GM21528 (cell line): ENCODE measurements around the gene TEP1.

Source experiments
- ATAC-seq: cut with Tn5 transposase; IDR thresholded peaks from one replicate; pipeline ENCODE4 v1.9.1; 2021; ENCODE audit warnings: mild to moderate bottlenecking, moderate library complexity; ENCODE audit not compliant: unreplicated experiment, low FRiP score

Gene TEP1

DNA sequence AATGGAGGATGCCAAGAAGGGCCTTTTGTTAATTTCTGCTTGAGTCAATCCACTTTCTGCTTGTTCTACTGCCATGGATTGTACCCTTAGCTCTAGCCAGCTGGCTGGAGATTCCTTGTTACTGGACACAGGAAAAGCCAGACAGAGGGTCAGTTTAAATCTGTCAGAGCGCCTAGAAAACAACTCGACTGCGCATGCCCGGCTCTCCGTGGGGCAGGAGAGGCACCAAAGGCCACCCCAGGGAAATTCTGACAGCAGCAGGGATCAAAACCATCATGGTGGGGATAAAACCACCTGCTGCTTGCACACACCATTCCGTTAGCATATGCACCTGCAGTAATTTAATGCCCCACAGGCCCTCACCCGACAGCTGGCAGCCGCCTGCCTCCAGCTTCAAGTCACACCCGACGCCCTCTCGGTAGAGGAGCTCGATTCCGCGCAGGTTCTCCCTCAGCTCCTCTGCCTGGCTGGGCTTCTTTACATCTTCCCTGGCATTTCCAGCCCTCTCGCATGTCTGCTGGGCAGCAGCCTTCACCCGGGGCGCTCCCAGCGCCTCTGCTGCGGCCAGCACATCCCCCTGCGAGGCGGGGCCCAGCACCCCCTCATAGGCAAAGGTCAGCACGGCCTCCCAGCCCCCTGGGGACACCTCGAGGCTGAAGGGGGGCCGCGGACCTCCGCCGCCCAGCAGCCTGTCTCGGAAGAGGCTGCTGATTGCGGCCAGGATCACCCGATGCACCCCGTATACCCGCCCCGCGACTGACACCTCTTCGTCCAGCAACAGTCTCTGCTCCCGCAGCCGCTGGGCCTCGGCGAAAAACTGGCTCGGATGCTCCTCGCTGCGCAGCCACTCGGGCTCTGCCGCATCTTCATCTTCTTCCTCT is 21.6 kb upstream of the TEP1 start:
- no peak for ATAC-seq

DNA sequence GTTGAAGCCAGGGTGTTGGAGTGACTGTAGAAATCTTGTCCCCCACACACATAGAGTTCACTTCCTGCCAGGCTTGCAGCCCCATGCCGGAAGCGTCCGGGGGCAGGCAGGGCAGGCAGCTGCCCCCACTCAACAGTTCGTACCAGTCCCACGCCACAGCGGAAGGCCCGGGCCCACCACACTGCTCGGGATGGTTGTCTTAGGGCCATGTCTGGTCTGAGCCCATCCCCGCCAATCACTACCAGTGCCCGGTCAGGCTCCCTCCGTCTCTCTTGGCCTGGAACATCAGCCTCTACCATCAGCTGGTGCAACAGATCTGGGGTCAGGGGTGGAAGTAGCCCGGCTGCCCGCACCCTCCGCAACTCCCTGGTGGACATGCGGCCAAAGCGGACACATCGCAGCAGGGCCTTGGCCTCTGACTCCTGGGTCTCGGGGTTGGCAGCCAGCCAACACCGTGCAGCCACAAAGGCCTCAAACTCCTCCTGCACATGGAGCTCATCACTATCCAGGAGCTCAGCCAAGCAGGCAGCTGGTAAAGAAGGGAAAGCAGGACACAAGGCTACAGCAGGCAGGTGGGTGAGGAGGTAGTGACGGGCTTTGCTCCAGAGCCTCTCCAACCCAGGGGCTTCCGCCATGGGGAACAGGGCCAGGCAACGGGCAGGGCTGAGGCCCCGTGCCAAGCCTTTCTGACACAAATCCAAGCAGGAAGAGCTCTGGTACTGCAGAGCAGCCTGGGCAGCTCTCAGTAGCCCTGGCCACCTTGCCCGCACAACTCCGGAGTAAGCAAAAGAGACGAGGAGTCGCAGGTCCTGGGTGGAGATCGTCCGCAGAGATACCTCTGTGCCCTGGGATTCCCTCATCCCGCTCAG is 16.7 kb upstream of the TEP1 start:
- no peak for ATAC-seq

DNA sequence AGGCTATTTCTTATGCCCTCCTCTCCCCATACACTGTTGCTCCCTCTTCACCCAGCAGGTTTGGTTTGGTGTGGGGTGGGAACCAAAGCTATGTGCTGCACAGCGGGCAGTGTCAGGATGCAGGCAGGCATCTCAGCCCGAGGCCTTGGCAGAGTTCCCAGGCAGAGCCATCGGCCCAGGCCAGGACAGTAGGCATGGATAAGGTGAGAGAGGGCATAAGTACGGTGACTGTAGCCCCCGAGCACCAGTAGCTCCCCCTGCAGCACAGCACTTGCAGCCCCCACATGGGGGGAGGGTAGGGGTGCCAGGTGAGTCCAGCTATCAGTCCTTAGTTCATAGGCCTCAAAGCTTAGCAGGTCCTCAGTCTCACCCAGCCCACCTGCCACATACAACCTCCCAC is 15.5 kb upstream of the TEP1 start:
- no peak for ATAC-seq

DNA sequence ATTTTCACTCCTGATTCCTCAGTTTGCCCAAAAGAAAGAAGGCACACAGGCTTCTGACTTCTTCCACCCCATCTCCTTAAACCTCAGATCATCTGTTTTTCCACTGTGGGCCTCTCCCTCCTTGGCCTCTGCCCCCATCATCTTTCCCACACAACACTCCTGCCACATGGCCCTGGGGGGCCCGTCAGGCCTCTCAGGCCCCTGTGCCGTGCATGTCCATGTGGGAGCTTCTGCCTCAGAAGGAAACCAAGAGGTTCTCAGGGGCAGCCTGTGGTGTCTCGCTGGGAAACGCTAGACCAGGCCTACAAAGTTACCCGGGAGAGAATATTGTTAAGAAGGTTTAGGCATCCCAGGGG is 14.7 kb upstream of the TEP1 start:
- ATAC-seq, result peak; percentile 30

DNA sequence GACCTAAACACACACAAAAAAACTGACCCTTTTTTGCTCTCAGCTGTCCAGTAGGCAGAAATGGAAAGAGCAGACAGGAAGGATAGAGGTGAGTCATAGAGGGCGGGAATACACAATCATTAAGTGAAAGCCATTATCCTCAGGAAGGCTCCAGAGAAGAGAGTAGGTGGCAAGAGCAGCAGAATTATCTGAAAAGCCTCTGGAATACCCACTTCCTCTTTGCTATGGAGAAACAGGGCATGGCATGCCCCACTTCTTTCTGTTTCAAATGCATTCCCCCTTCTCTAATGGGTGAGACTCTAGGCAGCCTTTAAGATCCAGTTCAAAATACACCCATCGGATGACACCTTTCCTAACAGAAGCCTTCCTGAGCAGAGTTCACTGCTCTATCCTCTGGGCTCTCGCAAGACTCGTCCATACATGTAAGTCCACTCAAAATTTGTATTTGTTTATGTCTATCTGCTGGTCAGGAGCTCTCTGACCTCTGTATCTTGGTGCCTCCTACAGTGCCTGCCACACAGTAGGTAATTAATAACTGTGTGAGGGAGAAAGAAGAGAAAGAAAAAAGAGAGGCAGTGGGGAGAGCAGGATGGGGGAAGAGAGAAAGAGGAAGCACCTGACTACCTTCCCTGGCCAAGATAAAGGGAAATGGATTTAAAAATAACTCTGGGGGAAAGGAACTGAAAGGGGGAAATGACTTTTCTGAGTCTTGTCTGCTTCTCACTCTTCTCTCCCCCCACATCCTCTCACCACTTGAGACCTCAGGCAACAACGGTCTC is 14.1 kb upstream of the TEP1 start:
- peak; percentile 77 for ATAC-seq

DNA sequence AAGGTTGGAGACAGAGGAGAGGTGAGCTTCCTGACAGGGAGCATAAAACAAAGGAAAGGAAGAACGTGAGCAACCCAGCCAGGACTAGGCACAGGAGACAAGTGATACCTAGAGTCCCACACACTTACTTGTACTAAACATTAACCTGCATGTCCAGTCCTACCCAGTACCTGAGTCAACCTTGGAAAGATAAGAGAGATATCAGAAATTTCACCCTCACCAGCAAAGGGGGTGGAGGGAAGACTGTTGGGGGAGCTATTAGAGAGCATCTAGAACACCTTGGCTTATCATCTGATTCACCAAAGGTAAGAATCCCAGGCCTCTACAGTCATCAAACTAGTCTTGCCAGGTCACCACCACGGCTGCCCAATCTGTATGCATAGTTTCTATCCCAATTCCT is 11.6 kb upstream of the TEP1 start:
- no peak for ATAC-seq

DNA sequence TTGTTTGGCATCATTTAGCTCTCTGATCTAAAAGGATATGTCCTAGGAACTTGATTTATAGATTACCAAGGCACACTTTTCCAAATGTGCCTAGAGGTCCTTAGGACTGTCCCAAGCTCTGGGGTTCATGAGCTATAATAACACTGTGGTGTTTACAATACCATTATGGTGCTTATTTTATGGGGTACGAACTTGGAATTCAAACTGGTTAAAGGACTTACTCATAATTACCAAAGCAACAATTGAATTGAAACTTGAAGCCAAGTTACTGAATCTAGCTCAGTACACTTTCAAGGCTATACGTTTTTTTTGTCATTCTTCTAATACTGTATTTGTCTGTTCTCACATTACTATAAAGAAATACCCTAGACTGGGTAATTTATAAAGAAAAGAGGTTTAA is 9.6 kb upstream of the TEP1 start:
- ATAC-seq, result no peak

DNA sequence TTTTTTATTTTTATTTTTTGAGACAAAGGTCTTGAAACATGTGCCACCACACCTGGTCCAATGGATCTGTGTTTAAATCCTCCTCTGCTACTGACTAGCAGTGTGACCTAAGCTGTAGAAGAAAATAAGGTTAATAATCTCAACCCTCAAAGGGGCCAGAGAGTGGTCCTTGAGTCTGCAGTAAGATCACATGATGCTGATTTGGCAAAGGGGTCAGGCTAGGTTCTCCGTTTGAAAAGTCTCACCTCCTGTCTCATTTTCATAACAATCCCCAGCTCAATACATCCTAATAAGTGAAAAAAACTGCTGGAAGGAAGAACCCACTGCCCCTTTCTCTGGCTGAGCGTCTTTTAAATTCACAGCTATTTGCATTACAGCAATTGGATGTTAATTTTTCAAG is 8.0 kb upstream of the TEP1 start:
- ATAC-seq, result no peak

DNA sequence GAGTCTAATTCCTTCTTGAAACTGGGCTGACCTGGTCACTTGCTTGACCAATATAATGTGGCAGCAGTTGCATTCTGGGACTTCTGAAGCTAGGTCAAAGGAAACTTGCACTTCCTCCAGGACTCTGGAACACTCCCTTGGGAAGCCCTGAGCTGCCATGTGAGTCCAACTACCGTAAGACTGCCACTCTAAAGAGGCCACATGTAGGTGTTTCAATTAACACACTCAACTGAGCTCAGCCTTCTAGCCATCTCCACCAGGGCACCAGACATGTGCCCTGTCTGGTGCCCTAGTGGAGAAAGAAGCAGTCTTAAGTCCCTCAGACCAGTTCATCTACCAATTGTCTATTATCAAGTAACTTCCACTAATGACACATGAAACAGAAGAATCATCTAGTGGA is 6.1 kb upstream of the TEP1 start:
- no peak for ATAC-seq

DNA sequence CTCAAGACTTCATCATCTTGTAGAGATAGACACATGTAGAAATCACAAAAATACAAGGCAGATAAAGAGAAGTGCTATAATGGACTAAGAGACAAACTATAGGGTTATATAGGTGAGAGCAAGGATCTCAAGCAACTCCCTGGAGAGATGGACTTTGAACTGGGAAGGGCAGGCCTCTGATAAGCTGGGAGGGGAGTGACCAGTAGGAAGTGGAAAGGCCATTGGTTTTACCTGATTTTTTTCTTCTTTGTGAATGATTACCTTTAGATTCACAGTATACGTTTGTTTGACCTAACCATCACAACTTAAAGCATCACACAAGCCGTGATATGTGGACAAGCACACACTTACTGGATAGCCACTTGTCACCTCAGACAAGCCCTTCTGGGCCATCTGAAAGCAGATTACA is 5.2 kb upstream of the TEP1 start:
- ATAC-seq, result no peak

DNA sequence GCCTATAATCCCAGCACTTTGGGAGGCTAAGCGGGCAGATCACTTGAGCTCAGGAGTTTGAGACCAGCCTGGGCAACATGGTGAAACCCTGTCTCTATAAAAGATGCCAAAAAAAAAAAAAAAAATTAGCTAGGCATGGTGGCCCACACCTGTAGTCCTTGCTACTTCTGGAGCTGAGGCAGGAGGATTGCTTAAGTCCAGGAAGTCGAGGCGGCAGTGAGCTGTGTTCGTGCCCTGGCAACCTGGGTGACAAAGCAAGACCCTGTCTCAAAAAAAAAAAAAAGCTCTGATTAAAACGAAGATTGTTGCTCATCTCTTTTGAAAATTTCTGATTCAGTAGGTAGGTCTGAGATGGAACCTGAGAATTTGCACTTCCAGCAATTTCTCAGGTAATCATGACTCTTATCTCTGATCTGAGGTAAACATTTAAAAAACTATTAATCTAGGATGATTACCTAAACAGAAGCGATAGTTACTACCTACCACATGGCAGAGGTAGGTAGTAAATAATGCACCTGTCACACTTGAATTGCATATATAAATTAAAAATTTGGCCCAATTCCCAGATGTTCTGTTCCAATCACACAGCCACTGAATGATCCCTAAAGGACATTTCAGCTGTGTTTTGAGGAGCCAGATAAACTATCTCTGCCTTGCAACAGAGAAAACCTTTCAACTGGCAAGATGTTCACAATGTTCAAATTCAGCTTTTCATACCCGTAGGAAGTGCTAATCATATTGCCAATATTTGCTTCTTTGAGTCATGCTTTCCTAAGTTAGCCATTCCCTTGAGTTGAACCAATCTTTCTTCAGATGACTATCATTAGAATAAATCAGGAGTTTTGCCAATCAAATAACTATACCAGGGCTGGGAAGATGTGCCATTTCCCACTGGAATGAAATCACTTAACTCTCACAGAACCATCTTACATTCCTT is 4.2 kb upstream of the TEP1 start:
- no peak for ATAC-seq

DNA sequence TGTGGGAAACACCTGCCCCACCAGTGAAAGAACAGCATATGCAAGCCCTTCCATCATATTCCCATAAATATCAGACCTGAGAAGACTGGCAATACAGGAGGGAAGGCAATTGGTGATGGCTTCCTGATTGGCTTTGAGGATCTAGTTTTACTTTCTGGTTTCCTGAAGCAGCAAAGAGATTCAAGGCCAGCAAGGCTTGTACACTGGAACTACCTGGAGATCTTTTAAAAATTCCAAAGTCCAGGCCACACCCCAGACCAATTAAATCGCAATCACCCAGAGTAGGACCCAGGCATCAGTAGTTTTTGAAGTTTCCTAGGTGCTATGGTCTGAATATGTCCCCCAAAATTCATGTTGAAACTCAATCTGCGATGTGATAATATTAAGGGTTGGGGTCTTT is 2.9 kb upstream of the TEP1 start:
- no peak for ATAC-seq

DNA sequence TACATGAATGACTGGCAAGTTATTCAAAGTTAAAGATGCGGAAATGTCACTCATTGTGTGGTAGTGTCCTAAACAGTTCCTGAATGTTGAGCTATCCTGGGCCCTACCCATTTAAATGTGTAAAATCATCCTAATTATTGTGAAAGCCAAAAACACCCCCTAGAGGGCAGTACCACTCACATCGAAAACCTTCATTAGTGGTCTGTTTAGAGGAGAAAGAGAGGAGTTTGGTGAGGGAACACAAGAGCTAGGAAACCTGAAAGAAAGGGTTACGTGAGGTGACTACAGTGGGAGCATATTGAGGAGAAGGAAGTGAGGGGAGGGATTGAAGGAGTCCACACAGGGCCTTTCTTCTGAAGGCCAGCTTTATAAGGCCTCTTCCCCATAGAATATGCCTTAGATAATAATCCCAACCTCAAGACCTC is 2.5 kb upstream of the TEP1 start:
- no peak for ATAC-seq

DNA sequence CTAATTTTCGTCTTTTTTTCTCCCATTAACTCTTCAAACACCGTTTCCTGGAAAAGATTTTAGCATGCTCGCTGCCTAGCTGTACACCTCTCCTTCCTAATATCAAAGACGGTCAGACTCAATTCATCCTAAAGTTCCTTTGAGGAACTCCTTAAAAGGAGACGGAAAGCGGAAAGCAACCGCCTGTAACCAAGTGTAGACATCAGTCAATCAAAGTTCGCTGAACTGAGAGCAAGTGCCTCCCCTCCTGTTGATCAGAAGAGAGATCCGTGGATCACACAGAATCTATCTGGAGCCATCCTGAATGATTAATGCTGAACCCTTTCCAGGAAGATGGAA is 412 bp upstream of the TEP1 start:
- peak; percentile 47 for ATAC-seq

DNA sequence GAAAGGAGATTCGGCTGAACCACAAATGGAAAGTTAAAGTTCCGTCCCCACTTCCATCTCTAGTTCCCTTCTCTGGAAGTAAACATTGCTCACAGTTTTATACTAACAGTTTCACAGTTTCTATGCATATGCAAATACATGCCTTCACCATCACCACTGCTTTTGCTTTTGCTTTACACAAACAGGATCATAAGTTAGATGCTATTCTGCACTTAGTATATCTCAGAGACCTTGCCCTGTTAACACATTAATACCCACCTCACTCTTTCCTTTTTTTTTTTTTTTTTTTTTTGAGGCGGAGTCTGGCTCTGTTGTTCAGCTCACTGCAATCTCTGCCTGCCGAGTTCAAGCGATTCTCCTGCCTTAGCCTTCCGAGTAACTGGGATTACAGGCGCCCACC is 890 bp downstream of the TEP1 start:
- ATAC-seq, result peak; percentile 65

DNA sequence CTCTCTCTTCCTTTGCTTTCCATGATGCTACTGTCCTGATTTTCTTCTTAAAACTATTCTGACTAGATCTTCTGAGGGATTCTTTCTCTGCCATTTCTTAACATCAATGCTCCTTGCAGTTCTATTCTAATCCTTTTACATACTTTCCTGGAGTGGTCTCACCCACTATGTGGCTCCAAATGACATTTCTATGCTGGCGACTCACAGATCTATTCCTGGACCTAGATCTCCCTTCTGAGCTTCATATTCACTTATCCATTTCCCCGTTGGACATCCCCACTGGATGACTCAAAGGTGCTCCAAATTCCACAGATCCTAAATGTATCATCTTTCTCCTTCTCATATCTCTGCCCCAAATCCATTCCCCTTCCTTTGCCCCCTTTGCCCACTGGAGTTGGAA is 4.1 kb downstream of the TEP1 start:
- no peak for ATAC-seq

DNA sequence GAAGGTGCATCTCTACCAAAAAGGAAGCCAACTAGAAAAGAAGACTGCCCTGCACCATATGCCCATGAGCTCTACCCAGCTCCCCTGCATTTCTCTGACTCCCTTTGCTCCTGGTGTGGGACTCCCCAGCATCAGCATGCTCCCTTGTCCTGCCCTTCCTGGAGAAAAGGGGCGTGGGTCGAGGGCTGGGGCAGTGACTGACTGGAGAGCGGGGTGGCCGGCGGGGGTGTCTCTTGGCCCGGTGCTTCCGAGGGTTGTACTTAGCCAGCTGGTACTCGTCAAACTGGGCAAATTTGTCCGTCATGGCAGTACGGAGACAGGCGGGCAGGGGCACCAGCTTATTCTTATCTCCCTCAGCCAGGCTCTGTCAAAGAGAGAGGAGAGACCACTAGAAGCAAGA is 9.8 kb downstream of the TEP1 start:
- ATAC-seq, result no peak

DNA sequence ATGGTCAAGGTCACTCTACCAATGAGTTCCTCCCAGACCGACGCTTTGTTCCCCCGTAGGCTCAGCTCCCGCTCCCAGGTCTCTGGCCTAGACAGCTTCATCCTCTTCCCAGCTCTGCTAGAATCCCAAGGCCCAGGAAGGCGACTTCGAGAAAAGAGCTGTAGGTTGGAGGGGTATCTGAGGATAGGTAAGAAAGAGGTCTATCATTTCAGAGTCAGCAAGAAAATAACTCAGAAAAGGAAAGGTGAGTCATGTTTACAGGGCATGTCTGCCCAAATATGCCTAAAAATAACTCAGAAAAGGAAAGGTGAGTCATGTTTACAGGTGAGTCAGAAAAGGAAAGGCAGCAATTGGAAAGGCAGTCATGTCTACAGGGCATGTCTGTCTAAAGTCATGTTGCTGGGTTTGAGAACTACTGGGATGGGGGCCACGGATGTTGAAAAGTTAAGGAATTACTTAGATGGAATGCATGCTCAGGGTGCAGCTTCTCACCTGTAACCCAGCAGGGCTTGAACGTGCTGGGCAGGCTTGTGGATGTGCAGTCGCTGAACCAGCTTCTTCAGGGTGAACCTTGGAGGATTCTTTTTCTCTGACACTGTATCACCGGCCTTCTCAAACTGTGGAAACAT is 12.2 kb downstream of the TEP1 start:
- no peak for ATAC-seq

DNA sequence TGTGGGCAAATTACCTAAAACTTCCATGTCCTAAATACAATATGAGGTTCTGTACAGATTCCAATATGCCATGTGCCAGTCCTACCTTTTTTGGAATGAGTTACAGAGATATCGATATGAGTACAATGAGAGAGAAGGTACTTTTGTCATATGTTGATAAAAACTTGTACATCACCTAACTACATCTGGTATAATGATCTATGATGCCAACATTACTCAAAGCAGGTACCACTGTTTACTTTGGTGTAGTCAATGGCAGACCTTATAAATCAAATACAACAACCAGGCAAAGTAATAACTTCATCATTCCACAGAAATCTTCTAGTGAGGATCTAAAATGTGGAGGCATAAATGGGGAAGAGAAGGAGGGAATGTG is 12.7 kb downstream of the TEP1 start:
- no peak for ATAC-seq

DNA sequence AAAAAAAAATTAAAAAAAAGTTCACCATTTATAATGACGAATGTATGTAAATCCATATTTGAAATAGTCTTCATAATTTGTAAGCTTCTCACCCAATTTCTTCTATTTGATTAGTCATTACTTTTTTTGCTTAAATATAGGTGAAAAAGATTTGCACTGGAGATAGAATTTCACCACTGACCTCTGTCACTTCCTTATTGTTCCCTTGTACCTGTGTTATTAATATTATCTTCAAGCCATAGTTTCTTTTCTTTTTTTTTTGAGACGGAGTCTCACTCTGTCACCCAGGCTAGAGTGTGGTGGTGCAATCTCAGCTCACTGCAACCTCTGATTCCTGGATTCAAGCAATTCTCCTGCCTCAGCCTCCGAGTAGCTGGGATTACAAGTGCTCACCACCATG is 15.8 kb downstream of the TEP1 start:
- no peak for ATAC-seq
